ENCODE data around the gene SFT2D2.

DNA sequence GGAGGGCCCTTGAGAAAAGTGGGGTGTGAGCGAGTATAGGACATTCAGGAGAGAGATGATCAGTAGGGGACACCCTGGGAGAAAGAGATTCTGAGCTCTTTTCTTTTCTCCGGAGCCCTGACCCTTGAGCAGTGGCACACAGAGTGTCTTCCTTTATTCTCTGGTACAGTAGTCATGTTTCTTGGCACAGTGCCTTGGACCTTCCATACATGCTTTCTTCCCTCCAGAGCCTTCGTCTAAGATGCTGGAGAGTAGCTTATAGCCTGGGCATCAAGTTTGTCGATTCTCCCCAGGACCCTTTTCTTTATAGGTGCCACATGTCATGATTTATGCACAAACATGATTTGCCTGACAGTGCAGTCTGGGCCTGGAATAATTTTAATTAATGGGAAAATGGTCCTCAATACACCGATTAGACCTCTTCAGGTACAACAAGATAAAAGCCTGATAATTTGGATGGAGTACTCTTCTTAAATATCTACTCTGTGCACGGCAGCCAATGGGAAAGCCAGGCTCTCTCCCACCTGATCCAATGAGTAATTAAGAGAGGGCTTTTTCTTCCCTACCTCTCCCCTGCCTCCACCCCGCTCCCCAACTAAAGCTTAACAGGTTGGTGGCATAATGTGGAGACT lies 54.6 kb downstream of the SFT2D2 start, which contains the start of gene TBX19:
- TF ChIP-seq, protein P1, sequence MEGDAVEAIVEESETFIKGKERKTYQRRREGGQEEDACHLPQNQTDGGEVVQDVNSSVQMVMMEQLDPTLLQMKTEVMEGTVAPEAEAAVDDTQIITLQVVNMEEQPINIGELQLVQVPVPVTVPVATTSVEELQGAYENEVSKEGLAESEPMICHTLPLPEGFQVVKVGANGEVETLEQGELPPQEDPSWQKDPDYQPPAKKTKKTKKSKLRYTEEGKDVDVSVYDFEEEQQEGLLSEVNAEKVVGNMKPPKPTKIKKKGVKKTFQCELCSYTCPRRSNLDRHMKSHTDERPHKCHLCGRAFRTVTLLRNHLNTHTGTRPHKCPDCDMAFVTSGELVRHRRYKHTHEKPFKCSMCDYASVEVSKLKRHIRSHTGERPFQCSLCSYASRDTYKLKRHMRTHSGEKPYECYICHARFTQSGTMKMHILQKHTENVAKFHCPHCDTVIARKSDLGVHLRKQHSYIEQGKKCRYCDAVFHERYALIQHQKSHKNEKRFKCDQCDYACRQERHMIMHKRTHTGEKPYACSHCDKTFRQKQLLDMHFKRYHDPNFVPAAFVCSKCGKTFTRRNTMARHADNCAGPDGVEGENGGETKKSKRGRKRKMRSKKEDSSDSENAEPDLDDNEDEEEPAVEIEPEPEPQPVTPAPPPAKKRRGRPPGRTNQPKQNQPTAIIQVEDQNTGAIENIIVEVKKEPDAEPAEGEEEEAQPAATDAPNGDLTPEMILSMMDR (IDR thresholded peaks at IDR 0.05), result no peak
- TF ChIP-seq POLR2A (IDR thresholded peaks at IDR 0.05) (no peak), EP300 (IDR thresholded peaks at IDR 0.05) (no peak), POLR2AphosphoS5 (IDR thresholded peaks at IDR 0.05) (no peak)

Data from stomach (tissue), 4 donors.